NCI-H69 (cell line): ENCODE results near the gene STK32C.
"Not testable (repeated sequence)": the region's sequence is repeated elsewhere in the genome, so short reads cannot be mapped to it uniquely, and the experiment has no call there.

Experiments used
- DNase-seq: peaks from one replicate; lab custom pipeline; 2025; lab: John Stamatoyannopoulos, UW

Gene STK32C

DNA sequence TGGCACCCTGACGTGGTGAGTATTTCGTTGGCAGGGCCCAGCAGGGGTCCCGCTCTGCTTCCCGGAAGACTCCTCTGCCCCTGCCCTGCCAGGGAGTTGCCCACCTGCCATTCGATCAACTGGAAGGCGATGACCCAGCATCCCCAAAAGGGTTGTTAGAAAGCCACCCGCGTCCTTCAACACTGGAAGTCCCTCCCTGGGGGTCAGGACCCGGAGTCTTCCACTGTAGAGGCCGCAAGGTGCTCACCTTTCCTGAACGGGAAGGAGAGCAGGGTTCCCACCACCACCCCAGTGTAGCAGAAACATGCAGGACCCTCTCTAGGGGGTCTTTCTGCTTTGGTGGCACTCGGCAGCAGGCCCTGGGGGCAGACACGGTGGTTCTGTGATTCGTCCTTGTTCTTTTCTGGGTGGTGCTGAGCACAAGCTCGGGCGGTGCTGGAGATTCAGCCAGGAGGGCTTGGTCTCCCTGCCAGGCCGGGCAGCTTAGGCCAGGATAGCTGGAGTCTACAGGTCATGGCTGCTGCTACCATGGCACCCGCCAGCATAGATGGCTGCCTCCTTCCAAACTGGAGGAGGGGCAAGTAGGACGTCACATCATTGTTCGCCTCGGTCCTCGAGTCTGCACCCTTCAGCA, 140.6 kb downstream of the STK32C start:
- no peak for DNase-seq

DNA sequence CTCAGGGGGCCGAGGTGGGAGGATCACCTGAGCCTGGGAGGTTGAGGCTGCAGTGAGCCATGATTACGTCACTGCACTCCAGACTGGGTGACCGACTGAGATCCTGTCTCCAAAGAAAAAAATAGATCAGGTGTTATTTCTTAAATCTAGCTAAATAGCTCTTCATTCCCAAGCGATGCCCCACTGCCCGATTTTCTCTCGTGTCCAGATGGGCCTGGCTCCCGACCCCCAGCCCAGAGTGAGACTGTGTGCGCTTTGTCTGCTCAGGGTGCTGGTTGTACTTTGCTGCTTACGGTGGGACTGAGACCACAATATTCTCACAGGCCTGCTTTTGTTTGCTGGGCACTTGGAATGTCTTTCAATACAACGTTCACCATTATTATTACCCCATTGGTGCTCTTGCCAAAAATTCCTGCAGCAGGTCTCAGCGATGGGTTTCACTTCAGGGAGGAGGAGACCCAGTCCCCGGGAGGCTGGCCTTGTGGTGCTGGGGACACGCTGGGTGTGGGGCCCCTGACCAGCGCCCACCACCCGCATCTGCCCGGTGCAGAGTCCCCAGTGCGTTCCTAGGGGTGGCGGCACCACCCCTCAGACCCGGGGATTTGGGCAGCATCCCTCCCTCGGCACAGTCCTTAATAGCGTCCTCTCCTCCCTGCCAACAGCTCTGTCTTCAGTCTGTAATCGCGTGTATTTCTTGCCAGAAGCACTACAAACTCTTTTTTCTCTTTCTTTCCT, 141.4 kb downstream of the STK32C start:
- no peak for DNase-seq

DNA sequence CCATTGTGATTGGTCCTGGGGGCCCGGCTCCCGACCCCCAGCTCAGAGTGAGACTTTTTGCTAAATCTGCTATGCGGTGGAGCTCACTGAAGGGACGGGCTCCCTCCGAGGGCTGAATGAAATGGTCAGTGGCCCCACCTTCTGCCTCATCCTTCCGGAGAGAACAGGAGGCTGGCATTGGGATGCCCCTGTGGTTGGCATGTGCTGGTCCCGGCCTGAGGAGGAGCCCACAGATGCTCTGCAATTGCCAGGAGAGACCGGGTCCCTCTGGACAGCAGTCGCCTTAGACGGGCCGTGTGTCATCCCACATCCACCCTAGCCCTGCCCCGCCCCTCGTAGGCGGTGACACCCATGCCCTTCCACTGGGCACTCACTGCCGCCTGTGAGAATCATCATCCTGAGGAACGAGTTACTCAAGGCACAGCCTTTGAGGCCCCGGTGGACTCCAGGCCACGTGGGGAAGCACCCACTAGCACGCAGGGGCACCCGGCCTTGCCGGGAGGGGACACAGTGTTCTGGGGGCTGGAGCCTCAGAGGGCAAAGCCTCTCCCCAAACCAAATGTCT, 142.3 kb downstream of the STK32C start:
- no peak for DNase-seq

DNA sequence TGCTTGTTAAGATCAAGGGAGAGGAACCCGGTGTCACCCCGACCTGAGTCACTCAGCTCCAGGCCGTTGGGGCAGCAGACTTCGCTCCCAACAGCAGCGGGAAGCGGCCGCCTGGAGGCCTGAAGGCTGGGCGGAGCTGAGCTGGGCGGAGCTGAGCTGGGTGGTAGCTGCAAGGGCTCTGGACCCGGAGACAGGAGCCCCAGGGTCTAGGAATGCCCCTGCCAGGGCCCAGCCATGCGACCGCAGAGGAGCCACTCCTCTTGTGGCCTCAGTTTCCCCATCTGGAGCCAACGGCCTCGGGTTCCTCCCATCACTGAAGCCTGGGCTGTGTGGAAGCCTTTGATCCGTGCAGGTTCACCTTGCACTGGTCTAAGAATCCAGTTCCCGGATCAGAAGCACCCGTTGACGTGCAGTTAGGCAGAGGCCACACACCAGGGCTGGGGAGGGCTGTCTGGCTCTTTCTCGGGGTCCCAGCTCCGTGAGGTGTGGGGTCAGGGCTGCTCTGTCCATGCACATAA, 142.9 kb downstream of the STK32C start:
- DNase-seq, result peak; percentile 33

DNA sequence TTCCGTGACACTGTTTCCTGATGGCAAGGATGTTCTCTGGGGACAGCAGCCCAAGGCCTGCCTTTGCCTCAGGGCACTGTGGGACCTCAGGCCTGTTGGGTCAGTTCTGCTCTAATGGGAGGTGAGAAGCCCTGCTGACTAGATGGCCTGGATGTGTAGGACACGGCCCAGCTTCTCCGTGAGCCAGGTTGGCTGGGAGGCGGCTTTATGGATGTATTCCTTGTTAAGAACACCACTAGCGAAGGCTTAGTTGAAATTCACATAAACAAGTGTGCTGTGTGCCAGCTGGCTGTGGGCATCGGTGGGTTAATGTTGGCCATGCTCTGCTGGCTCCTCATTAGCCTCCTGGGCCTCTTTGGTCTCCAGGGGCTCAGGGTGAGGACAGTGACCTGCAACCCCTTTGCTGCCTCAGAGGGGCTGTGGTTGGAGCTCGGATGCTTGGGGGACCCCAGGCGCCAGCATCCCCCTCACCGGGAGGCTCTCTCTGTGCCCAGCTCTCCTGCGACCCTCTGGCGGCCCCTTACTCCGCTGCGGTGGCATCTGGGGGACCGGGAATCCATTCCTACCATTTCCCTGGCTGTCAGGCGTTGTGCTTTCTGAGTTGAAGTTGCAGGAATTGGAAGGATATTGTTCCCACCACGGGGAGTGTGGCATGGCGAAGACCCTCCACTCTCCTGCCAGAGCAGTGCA, 143.8 kb downstream of the STK32C start:
- no peak for DNase-seq

DNA sequence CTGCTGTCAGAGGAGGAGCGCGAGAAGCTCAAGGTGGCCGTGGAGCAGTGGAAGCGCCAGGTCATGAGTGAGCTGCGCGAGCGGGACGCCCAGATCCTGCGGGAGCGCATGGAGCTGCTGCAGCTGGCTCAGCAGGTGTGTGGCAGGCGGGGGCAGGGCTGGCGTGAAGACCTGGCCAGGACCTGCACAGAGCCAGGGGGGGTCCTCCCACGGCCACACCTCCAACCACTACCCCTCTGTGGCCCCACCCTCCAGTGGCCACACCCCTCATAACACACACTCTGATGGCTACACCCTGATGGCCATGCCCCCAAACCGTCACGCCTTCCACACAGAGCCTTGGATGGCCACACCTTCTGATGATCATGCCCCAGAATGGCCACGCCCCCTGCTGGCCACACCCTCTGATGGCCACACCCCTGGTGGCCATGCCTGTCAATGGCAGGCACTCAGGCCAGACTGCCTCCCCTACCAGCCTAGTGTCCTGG, 144.4 kb downstream of the STK32C start:
- peak; percentile 88 for DNase-seq

DNA sequence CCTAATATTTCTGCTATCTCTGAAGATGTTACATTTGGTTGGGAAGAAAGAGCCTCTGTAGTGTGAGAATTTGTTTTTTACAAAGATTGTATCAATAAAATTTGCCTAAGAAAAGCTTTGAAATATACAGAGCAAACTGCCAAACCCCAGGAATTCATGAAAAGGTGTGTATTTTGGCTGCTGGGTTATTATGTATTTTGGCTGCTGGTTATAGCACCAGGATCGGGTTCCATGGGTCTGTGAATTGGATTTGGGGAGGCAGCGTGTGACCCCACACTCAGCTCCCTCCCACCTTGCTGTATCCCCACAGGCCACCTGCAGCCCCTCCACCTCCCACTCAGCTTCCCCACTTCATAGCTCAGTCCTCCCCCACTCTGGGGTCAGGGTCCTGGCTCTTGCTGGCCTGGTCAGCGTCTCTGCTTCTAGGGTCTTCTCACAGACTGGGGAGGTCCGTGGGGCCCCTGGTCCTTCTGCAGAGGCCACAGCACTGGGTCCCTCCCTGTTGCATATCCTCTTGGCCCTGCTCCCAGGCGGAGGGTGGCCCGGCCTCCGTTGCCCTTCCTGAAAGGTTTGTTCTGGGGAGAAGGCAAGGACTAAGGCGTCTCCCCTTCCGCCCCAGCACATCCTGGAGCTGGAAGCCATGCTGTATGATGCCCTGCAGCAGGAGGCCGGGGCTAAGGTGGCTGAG, 145.0 kb downstream of the STK32C start:
- DNase-seq, result no peak

DNA sequence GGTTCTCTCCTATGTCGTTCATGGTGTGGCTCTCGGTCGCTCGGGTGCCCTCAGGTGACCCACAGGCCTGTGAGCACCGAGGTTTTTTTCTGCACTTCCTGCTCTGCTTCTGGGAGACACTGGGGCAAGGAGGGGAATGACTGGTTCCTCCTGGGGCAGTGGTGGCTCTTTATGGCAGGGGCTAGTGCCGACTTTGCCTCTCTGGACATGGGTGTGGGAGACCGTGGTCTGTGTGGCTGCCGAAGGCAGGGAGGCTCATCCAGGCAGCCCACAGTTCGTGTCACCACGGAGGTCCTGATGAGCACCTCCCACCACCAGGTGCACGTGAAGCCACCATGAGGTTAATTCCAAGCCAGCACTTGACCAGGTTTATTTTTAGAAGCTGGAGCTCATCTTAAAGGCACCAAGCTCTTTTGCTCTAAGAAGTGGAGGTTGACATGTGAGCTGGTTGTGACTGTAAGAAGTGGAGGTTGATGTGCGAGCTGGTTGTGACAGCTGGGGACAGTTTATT, 145.7 kb downstream of the STK32C start:
- no peak for DNase-seq

DNA sequence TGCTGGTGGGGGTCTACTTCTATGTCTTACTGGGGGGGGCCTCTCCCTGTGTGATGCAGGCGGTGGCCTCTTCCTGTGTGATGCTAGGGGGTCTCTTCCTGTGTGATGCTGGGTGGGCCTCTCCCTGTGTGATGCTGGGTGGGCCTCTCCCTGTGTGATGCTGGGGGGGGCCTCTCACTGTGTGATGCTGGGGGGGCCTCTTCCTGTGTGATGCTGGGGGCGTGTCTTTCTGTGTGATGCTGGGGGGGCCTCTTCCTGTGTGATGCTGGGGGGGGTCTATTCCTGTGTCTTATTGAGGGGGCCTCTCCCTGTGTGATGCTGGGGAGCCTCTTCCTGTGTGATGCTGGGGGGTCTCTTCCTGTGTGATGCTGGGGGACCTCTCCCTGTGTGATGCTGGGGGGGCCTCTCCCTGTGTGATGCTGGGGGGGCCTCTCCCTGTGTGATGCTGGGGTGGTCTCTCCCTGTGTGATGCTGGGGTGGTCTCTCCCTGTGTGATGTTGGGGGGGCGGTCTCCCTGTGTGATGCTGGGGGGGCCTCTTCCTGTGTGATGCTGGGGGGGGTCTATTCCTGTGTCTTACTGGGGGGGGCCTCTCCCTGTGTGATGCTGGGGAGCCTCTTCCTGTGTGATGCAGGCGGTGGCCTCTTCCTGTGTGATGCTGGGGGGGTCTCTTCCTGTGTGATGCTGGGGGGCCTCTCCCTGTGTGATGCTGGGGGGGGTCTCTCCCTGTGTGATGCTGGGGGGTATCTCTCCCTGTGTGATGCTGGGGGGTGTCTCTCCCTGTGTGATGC, 146.7 kb downstream of the STK32C start:
- DNase-seq, result not testable (repeated sequence)

DNA sequence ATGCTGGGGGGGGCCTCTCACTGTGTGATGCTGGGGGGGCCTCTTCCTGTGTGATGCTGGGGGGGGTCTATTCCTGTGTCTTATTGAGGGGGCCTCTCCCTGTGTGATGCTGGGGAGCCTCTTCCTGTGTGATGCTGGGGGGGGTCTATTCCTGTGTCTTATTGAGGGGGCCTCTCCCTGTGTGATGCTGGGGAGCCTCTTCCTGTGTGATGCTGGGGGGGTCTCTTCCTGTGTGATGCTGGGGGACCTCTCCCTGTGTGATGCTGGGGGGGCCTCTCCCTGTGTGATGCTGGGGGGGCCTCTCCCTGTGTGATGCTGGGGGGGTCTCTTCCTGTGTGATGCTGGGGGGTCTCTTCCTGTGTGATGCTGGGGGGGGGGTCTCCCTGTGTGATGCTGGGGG, 147.5 kb downstream of the STK32C start:
- DNase-seq, result not testable (repeated sequence)

DNA sequence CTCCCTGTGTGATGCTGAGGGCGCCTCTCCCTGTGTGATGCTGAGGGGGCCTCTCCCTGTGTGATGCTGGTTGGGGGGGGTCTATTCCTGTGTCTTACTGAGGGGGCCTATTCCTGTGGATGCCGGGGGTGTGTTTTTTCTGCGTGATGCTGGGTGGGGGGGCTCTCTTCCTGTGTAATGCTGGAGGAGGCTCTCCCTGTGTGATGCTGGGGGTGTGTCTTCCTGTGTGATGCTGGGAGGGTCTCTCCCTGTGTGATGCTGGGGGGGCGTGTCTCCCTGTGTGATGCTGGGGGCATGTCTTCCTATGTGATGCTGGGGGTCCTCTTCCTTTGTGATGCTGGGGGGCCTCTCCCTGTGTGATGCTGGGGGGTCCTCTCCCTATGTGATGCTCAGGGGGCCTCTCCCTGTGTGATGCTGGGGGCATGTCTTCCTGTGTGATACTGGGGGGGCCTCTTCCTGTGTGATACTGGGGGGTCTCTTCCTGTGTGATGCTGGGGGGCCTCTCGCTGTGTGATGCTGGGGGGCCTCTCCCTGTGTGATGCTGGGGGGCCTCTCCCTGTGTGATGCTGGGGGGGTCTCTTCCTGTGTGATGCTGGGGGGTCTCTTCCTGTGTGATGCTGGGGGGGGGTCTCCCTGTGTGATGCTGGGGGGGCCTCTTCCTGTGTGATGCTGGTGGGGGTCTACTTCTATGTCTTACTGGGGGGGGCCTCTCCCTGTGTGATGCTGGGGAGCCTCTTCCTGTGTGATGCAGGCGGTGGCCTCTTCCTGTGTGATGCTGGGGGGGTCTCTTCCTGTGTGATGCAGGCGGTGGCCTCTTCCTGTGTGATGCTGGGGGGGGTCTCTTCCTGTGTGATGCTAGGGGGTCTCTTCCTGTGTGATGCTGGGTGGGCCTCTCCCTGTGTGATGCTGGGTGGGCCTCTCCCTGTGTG, 148.2 kb downstream of the STK32C start:
- DNase-seq, result peak; percentile 23

DNA sequence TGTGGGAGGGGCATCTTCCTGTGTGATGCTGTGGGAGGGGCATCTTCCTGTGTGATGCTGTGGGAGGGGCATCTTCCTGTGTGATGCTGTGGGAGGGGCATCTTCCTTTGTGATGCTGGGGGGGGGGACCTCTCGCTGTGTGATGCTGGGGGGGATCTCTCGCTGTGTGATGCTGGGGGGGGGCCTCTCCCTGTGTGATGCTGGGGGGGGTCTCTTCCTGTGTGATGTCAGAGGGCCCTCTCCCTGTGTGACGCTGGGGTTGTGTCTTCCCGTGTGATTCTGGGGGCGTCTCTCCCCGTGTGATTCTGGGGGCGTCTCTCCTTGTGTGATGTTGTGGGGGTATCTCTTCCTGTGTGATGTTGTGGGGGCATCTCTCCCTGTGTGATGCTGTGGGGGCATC, 148.9 kb downstream of the STK32C start:
- peak; percentile 30 for DNase-seq

DNA sequence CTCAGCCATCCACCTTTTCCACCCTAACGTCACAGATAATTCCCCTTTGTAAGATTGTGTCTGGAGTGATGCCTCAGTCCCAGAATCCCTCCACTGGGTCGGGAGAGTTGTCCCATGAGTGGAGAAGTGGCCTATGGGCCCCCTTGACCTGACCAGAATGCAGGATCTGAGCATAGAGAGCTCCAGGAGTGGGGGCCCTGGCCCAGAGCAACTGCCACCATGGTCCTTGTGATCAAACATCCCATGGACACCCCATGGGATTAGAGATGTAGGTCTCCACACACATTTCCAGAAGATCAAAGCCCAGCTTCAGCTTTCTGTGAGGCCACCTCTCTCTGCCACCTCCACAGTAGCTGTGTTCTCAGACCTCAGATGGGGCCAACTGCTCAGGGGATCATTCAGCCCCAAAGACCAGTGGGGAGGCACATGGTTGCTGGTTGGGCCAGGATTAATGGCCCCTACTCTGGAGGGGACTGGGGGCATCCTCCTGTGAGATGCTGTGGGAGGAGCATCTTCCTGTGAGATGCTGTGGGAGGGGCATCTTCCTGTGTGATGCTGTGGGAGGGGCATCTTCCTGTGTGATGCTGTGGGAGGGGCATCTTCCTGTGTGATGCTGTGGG, 149.5 kb downstream of the STK32C start:
- peak; percentile 33 for DNase-seq
